HG02610 (cell line): Measurements from ENCODE around the gene KCTD2.
"Not testable (repeated sequence)": the region's sequence is repeated elsewhere in the genome, so short reads cannot be mapped to it uniquely, and the experiment has no call there.

Experiments used
- ATAC-seq: cut with Tn5 transposase; IDR thresholded peaks from one replicate; pipeline ENCODE4 v1.9.1; 2021; ENCODE audit warnings: mild to moderate bottlenecking, moderate library complexity; ENCODE audit not compliant: unreplicated experiment

The KCTD2 gene

DNA sequence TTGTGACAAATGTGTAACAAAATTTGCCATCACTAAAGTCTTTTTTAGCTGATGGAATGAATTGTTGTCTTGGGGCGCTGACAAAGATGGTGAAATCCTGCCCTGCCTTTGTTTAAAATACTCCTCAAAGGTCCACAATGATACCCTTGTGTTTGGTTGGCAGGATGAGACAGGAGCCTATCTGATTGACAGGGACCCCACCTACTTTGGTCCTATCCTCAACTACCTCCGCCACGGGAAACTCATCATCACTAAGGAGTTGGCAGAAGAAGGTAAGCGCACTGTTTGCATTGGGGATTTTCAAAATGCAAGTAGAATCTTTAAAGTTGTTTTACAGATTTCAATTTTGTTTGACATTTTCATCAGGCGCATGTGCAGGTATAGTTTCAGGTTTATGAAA, 2.0 kb downstream of the KCTD2 start:
- no peak for ATAC-seq

GRCh38 chr17:75049706-75050105, 2.7 kb downstream of the KCTD2 start:
- ATAC-seq, result no peak

DNA sequence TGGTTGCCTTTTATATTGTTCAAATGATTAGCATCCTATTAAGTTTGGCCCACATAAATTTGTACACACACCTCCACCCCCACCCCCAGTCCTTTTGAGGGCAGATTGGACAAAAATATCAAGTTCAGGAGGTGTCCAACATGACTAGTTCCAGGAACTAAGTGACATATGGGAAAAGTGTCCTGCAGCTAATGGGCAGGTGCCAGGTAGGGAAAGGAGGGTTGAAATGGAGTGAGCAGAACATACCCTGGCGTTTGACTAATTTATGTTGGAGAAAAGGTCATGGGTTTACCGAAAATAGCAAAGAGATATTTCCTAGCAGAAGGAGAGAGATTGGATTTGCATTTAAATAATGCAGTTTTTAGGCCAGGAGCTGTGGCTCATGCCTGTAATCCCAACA, 4.9 kb downstream of the KCTD2 start:
- no peak for ATAC-seq

DNA sequence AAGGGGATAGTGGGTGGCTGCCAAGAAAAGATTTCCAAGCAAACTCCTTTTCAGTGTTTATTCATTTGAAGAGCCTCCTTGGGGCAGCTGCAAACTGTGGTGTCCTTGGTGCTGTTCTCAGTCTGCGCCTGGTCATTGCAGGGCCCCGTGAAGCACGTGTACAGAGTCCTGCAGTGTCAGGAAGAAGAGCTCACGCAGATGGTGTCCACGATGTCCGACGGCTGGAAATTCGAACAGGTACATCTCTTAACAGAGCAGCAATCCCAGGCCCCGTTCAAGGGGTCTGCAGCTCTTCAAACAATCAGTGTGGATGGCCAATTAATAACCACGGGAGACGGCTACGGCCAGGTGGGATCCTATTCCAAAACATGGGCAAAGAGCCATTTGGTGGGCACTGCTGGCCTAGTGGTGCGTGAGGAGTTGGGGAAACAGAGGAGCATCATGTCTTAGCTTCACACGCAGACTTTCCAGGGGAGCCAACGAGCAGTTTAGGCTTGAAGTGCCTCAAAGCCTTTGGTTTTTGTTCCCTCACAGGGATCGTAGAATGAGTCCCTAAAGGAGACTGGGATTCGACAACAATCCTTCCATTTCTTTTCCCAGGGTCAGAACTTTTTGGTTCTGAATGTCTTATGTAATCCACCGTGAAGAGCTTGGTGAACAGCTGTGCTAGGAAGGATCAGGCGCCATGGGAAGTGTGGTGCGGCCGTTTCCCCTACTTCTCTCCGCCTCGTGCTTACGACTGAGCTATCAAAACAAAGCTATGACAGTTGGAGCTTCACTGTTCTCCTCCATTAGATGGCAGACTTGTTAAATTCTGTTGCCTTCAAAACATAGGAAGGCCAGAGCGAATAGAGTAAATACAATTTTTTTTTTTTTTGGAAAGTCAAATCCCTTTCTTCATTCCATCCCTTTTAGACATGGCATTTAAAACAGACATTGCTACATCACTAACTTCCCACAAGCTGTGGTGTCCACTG, 12.6 kb downstream of the KCTD2 start:
- ATAC-seq, result no peak

GRCh38 chr17:75060434-75061054, 13.5 kb downstream of the KCTD2 start:
- ATAC-seq, result no peak

- no peak for ATAC-seq
Measured at GRCh38 chr17:75061055-75061438, 14.0 kb downstream of the KCTD2 start.

GRCh38 chr17:75061618-75062017, 14.6 kb downstream of the KCTD2 start:
- no peak for ATAC-seq

DNA sequence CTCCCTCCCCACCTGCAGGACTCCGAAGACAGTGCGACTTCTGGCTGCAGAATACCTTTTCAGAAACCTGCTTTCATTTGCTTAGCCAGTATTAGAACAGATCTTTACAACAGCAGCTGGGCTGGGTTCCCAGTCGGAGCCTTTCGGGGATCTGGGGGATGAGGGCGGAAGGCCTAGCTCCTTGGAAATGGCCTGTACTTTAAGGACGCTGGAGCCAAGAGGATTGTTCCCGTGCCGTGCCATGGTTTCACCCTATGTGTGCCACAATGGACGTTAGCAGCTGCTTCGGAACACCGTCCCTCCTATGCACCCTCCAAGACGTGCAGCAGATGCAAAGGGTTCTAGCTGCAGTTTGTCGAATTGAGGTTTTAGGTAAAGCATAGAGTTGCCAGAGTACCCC, 16.2 kb downstream of the KCTD2 start:
- ATAC-seq, result no peak

DNA sequence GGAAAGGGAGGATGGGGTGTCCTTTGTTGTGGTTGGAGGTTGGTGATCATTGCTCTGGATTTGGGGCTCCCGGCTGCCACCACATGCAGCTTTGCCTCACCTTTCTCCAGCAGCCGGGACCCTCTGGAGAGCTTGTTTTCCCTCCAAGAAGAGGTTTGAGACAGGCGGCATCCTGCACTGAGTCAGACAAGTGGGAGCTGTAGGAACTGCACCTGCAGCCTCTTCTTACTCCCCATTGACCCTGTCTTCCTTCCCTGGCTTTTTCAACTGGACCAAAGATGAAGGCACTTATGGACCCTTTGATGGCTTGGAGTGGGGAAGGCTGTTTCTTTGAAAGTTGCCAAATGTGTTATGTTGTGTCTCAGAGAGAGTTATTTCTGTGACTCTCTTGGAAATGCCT, 16.6 kb downstream of the KCTD2 start:
- ATAC-seq, result no peak

DNA sequence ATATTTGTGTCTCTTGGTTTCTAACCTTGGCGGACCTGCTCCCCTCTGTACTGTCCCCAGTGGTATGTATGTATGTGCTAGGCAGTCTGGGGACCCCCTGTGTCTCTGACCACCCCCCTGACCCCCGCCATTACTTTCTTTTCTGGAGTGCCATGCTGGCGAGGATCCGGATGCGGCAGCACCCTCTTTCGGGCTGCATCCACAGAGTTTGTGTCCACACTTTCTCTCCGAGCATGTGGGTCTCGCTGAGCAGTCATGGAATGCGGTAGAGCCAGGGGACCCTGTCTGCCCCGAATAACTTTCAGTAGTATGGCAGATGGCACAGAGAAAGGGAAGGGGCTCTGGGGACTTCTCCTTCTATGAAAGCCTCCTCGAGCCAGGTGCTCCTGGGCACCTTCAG, 17.0 kb downstream of the KCTD2 start:
- no peak for ATAC-seq

DNA sequence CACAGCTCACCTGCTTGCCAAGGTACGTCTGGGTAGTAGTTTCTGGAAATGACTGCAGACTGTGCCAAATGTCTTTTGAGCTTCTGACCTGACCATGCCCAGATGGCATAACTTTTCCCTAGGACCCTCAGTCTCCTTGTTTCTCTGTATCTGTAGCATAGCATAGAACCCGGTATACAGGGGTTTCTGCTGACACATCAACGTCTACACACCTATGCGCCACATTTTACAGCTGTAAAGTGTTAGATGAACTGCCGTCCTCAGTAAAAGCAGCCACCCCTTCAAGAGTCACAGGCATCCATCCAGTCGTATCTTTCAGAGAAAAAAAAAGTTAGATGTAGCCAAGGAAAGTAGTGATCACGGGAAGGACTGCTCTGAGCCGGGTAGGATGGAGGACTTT, 17.4 kb downstream of the KCTD2 start:
- no peak for ATAC-seq

DNA sequence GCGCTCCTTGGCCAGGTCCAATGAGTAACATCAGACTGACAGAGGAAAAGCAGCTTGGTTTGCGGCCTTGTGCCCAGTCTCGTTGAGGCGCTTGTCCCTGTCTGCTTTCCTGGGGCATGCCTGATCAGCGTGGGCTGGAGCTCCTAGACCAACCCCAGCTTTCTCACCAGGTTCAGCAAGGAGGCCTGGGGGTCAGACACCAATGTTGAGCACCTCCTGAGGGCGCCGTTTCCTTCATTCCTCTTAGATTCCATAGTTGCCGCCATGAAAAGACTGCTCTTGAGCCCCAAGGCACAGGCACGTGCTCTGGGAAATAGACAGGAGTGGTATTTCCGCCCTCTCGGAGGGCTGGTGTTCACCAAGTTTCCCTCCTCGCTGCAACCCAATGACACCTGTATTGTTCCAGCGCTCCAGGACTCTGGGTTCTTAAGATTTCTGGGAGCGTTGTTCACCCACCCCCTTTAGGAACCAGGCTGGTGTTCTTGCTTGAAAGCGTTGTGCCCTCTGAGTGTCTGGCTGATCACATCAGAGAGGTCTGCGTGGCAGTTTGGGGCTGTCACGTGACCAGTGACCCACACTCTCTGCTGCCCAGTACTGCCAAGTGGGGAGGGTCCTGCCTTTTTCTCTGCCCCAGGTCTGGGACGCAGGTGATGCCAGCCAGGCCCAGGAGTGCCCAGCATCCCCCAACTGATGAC, 18.0 kb downstream of the KCTD2 start:
- ATAC-seq, result no peak

DNA sequence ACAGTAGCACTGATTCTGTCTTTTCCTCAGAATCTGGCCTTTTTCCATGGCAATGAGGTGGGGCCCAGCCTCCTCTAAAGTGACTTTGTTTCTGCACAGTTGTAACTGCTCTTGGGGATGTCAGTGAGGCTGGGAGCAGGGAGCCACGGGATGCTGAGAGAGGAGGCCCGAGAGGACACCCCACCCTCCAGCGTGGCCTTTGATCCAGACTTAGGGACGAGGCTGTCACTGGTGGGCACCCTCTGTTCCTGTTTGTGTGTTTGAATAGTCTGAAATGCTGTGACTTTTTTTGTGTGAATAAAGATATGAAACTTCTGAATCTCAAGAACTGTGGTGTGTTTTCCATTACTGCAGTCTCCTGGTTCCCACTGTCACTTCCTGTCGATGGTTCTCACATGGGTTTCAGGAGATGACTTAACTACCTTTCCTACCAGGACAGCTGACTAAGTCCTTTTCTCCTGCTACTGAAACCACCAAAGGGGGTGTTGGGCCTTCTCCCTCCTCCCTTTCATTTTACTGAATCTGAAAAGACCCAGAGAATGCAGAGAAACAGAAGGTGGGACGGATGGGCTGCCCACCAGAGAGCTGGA, 18.6 kb downstream of the KCTD2 start:
- no peak for ATAC-seq

GRCh38 chr17:75067856-75068255, 20.8 kb downstream of the KCTD2 start:
- no peak for ATAC-seq

DNA sequence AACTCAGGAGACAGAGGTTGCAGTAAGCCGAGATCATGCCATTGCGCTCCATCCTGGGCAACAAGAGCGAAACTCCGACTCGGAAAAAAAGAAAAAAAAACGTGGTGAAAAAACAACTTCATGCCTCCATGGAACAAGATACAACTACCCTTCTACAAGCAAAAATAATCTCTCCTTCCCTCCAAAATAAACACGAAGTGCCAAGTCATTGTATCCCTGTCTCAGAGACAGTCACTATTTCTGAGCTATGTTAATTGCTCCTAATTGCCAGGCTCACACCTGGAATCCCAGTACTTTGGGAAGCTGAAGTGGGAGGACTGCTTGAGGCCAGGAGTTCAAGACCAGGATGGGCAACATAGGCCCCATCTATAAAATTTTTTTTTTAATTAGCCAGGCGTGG, 21.7 kb downstream of the KCTD2 start:
- no peak for ATAC-seq

GRCh38 chr17:75069783-75070182, 22.8 kb downstream of the KCTD2 start:
- ATAC-seq, result no peak

GRCh38 chr17:75071478-75072271, 24.6 kb downstream of the KCTD2 start:
- not testable (repeated sequence) for ATAC-seq

DNA sequence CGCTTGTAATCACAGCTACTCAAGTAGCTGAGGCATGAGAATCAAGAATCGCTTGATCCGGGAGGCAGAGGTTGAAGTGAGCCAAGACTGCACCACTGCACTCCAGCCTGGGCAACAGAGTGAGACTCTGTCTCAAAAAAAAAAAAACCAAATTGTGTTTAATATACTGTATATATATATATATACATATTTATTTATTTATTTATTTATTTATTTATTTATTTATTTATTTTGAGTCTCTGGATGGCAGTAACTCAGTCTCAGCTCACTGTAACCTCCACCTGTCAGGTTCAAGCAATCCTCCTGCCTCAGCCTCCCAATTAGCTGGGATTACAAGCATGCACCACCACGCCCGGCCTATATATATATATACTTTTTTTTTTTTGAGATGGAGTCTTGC, 25.9 kb downstream of the KCTD2 start:
- not testable (repeated sequence) for ATAC-seq

DNA sequence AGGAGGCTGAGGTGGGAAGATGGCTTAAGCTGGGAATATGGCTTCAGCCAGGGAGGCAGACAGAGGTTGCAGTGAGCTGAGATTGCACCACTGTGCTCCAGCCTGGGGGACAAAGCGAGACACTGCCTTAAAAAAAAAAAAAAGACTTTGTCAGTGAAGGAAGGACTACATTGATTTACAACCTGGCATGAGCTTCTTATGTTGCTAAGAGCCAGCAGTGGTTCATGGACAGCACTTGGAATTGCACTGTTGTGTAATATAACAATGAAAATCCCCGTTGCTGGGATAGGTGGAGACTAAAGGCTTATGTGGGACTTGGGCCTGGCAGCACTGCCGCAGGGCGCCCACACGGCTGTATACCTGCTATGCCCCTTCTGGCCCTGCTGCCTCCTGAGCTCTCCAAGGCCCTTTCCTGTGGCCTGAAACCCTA, 26.6 kb downstream of the KCTD2 start:
- ATAC-seq, result no peak

DNA sequence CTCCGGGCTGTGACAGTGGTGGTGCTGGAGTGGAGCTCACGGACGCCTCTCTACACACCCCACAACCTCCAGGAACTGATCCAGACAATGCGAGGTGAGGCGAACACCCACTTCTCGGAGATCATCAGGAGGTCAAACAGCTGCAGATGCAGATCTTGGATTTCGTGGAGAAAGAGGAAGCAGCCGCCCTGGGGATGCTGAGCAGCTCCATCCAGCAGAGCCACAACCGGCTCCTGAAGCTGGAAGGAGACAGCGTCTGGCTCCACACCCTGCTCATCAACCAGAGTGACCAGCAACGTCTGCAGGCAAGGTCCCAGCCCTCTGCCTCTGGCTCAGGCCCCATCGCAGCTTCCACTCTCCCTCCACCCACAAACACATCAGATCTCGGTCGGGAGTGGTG, 27.5 kb downstream of the KCTD2 start:
- no peak for ATAC-seq
